ENCODE results near the gene TMPRSS4.

The TMPRSS4 gene

DNA sequence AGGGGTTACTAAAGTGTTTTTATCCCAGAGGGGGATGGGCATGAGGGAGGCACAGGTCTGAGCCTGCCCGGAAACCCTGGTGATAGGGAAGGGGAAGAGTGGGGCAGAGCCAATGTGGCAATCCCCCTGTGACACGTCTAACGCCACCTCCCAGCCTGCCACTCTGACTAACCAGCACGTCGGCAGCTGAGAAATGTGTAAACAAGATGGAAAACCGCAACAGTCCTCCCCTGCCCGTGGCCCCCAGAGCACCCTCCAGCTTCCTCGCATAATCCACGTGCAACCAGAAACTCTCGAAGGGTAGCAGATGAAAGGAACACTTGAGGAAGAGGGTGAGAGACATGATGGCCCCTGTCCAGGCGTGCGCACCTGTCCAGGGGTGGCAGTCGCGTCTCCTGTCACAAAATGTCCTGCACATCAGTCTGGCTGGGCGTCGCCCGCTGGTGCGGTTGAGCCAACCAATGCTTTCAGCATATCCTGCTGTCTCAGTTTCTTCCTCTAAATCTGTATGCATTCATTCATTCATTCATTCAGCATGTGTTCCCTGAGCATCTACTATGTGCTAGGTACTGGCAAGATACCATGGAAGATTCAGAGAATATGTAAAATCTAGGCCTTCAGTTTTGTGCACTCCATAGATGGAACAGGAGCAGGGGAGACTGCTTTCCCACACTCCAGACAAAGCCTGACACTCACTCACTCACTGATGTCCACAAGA, 4.5 kb downstream of the TMPRSS4 start:
- DNase-seq = no peak

DNA sequence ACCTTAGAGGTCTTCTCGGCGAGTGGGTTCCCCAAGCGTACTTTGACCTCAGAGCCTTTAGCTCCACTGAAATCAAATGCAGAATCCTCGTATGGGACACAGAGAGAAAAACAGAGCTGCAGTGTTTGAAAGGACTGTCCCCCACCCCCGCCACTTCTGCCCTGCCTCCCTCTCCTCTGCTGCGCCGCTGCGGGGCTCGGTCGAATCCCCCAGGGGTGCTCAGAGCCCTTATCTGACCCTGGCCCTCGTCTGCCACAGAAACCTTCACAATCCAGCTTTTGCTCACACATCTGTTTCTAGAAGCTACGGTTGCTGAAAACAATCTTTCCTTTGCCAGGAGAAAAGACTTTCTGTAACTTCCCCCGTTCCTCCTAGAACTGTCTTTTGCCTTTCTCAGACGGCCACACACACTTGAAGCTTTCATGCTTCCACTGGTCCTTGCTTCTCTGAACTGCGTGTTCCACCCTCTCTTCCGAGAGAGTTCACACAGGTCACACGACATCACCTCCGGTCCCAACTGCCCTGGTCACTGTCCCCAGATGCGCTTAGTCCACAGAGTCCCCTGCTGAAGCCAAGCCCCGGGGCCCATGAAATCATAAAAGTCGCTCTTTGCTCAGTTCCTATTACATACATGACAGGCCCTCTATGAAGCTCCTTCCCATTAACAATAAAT, 6.1 kb downstream of the TMPRSS4 start:
- DNase-seq = no peak

DNA sequence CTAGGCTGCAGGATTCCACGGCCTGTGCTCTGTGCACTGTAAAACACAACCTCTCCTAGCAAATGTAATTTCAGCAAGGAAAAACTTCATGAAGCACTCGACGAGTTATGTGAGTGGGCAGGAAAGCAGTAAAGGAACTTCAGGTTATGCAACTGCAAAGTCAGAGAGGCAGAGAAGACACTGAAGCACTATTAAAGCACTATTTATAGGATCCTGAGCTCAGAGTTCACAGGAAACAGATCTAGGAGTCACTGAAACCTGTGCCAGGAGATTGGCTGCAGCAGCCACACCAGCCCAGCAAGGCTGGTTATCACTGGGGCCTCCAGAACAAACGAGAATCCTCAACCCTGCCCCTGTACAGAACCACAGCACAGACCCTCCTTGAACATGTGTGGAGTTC, 7.4 kb downstream of the TMPRSS4 start:
- no peak for DNase-seq

DNA sequence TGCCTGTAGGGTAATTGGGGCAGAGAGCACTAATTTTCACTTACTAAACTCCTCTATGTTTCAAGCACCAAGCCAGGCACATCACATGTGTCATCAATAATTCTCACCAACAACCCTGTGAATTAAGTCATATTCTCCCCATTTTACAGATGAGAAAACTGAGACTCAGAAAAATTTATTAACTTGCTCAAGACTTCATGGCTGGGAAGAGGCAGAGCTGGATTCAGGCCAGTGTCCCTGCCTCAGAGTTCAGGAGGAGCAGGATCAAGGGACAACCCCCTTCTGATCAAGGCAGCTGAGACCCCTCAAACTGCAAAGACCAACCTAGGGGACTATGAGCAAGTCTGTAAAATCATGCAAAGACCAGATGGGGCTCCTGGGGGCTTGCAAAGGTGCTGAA, 7.8 kb downstream of the TMPRSS4 start:
- no peak for DNase-seq

DNA sequence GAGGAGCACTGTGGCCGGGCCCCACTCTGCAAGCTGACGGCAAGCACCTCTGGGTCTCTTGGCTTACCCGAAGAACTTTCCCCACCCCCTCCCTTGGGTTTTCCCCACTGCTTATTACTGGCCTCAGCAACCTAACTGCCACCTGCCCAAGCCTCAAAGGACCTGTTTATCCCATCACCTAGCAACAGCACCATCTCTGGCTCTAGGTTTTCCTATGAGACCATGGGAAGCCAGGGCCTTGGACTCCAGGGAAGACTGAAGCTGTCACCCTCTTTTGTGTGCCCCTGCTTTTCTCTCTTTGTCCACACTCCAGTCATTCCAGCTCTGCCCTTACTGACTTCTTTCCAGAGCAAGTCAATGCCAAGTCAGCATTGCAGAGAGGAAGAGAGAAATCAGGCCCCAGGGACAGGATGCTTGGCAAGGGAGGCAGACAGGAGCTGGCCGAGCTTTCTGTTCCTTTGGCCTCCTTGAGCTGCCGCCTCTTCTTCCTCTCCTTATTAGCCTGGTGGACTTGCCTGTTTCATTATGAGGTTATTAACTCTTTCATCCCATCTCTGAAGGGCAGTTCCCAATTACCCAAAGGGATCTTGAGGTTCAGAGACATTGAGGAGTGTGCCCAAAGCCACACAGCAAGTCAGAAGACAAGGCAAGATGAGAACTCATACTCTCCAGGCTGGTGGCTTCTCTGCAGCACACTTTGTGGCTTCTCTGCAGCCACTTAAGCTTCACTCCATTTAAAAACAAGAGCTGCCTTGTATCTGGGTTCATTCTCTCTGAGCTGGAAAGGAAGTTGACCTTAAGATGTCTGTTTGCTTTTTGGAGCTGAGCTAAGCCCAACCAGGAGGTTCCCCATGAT, 10.3 kb downstream of the TMPRSS4 start, which contains the start of gene SMIM35:
Gene SMIM35 (minus strand): TSS at position 51 of the 856 bp plus-strand sequence. CDS start 206 bp downstream, outside the sequence.
- DNase-seq = no peak

DNA sequence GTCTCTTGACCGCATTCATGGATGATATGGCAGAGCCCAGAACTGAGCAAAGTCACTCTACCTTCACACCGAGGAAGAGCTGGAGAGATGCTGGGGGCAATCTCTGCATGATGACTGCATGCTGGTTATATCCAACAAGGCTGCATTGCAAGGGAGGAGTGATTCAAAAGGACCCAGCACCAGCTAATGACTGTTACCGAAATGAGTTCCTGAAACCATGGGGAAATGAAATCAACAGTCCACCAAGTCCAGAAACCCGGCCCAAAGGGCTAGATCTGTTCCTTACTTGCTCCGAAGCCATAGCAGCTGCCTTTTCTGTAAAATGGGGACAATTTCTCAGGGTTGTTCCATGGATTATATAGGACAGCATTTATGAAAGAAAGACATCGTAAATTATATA, 11.1 kb downstream of the TMPRSS4 start:
- no peak for DNase-seq

DNA sequence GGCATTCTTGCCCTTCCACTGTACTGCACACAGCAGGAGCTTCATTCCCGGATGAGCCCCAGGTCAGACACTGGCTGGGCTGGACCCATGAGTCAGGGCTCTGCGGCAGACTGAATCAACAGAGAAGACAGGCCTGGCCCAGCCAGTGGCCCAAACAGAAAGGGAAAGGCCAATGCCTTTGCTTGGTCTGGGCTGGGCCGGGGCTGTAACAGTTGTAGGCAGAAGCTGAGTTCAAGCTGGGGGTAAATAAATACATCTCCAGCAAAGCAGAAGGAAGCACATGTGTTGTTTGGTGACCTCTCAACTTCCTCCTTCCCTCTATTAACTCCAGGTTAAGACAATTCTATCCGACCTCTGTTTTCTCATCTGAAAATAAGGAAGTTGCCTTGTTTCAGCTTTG, 11.7 kb downstream of the TMPRSS4 start:
- DNase-seq = no peak

DNA sequence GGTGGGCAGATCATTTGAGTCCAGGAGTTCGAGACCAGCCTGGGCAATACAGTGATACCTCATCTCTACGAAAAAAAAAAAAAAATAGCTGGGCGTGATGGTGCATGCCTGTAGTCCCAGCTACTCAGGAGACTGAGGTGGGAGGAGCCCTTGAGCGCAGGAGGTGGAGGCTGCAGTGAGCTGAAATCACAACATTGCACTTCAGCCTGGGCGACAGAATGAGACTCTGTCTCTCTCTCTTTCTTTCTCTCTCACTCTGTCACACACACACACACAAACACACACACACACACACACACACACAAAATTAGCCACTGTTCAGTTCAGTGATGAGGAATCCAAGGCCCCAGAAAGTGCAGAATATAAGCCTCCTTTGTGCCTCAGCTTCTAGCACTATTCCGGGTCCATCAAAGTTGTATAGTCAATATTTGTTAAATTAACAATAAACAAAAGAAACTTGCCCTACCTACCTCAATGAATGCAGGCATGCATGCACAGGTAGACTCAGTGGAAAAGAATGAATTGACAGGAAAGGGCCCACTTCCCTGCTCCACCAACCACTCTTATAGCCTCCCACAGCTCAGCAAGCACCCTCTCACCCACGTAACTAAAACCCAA, 13.8 kb downstream of the TMPRSS4 start:
- DNase-seq = no peak

DNA sequence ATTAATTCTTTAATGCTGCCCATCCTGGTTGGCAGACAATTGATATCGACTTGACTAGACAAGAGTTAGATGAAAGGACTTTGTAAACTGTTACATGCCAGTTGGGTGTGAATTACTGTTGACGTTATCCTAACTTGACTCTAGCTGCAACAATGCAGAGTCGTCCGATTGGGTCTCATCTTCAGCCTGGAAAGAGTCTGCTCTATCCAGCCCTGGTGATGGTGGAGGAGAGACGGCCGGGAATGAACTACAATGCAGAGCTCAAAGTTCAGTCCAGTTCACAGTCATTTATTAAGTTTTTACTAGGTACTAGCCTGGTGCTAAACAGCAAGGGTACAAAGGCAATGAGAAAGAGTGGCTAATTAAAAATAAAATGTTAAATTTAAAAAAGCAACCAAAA, 14.8 kb downstream of the TMPRSS4 start:
- DNase-seq = no peak

DNA sequence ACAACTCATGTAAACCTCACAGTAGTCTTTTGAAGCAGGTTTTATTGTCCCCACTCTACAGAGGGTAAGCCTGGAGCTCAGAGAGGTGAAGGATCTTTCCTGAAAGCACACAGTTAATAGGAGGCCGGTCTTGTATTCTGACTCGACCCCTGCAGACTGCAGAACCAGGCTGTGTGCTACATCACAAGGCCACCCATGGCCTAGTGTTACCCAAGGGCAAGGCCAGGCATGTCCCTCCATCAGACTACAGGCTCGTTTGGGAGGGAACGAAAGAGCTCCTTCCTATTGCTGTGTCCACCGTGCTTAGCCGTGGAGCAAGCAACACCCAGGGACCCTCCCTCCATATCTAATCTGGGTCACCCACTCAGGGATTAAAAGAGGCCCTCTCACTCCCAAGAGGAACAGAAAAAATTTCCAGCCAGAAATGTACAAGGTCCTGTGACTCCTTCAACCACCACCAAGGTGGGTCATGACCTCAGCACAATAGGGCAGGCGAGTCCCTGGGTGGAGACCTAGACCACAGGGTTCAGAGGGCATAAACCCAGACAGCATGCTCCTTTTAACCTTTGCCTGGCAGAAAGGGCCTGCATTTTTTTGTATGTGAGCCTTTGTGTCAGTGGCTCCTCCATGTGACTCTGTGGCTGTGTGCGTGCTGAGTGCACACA, 16.2 kb downstream of the TMPRSS4 start:
- DNase-seq = no peak

DNA sequence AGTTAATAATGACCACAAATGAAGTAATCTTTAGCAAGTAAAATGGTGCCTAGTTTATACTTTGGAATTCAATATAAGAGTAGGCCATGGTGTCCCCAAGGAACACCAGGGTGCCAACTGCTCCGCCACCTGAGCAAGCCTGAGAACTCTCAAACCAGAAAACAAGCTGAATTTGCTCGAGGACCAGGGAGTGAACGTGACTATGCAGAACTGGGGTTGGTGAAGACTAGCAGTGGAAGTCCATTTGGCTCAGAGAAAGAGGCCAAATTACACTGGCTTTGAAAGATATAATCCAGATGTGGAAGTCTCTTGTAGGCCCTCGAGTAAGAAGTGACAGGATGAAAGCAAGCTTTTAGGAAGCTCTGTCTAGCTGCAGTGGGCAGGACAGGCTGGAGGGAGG, 18.6 kb downstream of the TMPRSS4 start:
- no peak for DNase-seq

DNA sequence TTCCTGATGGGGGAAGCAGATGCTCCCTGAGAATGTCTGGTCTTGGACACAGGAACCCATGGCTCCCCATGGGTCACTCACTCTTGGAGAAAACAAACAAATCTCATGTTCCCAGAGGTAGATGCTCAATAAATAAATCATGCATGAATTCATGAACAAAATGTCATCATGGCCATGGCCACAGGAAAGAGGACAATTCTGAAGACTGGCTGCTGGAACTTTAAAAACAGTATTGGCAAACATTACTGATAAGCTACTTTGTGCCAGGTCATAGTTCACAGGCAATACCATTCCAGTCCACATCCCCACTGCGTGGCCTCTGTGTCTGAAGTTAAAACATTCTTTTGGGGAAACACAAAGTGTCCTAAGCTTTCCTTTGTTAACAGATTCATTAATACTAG, 19.1 kb downstream of the TMPRSS4 start:
- DNase-seq = no peak

DNA sequence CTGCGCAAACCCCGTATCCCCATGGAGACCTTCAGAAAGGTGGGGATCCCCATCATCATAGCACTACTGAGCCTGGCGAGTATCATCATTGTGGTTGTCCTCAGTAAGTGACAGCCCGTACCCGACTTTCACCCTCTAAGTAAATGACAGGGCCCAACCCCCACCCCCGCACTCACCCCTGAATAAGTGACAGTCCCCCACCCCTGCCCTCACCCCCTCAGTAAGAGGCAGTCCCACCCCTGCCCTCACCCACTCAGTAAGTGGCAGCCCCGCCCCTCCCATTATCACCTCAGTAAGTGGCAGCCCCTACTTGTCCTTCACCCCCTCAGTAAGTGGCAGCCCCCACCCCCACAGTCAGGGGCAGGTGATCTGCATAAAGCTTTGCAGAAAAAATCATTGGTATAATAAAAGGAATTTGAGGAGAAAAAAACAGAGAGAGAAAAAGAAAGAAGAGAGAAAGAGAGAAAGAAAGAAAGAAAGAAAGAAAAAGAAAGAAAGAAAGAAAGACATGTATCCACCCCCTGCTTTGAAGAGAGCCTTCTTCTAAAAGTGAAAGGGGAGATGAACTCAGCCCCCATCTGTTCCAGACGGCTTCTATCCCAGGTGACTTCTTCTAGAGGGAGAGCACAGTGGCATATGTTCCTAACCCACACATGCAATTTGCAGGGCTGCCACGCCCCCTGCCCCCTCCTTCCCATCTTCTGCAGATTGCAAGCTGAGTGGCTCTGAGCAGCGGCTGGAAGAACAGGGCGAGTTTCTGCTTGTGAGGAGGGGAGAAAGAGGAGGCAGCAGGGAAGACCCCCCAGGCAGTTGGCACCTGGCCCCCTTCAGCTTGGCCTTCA, 22.3 kb downstream of the TMPRSS4 start:
- no peak for DNase-seq

DNA sequence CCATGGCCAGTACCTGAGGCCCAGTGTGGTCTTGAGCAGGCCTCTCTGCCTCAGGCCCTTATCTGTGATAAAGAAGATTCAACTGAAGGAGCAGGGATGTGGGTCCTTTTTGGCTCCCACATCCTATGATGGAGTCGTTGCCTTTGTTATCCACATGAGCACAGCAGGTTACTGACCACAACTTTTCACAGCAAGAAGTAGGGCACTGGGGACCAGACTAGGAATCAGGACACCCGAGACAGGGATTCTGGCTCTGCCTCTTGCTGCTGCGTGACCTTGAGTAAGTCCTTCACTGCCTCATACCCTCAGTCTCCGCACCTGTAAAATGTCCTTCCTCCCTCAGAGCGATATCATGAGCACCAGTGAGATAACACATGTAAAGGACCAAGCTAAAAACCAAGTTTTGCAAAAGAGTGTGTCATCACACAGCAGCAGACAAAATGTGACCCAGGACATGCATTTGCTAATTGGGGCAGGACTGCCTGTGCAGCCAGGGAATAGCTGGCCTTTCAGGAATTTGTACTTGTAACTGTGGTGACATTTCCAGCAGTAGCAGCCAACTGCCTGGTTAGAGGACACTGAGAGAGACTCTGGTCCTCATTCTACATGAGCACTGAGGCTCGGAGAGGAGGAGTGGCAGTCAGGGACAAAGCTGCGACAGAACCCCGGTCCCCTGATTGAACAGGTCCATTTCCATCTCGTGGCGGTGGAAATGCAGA, 23.1 kb downstream of the TMPRSS4 start:
- DNase-seq = no peak

DNA sequence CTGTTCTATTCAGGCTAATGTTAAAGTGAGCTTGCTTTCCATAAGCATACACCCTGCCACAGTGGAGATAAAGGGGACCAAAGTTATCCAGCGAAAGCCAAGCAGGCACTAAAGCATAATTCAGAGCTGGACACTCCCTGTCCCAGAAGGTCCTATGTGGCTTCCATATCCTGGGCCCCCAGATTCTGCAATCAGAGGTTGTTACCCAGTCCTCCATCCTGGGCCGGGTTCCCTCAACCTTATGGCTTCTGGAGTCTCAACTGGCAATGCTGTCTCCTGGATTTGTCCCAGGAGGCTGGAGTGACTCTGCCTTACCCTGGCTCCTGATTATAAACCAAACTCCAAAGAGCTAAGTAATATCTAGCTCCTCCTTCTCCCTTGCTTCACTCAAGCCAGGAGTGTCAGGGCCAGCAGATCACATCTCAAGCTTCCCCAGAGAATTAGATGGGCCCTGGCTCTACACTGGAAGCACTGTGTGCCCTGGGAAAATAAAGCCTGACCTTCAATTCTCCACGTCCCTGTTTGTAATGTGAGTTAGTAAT, 23.9 kb downstream of the TMPRSS4 start:
- no peak for DNase-seq

DNA sequence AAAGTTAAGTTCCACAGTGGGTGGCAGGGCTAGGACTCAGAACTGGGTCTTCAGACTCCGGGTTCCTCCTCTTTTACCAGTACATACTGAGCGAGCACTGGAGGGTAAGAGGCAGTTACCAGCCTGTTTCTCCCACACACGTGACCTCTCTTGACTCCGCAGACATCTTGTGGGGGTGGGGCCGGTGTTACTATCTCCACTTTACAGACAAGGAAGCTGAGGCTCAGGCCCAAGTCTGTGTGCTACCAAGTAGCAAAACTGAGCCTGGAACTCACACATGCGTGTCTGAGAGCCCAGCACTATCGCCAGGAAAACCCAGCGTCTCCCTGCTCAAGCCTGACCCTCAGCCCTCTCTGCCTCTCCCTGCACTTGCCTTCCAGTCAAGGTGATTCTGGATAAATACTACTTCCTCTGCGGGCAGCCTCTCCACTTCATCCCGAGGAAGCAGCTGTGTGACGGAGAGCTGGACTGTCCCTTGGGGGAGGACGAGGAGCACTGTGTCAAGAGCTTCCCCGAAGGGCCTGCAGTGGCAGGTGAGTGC, 25.9 kb downstream of the TMPRSS4 start:
- DNase-seq = no peak

DNA sequence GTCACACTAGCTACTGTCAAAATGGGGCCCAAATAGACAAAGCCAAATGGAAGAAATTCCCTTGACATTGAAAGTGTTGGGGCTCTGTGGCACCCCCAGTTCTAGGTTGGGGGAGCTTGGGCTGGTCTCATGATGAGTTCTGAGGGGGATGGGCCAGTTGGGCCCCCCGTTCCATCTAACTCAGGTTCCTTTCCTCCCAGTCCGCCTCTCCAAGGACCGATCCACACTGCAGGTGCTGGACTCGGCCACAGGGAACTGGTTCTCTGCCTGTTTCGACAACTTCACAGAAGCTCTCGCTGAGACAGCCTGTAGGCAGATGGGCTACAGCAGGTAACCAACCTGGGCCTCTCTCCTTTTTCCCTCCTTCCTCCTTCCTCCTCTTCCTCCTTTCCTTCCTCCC, 27.6 kb downstream of the TMPRSS4 start:
- DNase-seq = no peak

DNA sequence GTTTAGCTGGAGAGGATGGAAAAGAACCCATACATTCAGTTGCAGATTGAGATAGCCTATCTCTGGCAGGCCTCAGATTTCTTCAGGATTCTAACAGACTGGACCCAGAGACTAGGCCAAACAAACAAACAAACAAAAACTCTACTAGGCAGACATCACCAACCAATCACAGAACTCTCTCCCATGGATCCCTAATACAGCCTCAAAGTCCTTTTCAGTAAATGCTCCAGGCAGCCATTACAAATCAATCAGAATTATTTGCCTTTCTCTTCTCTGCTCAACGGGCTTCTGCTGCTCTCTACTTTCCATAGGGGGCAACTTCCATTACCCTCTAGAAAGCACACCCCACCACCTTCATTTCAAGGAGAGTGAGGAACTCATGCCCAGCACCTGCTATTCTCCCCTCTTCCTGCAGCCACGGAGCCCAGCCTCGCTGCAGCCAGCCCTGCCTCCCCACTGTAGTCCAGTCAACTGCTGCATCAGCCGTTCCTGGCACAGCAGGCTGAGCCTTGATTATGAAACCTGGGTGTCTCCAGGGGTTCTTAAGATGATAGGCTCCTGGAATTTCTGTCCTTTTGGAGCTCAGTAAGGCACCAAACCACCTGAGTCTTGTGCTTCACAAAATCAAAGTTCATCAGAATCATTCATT, 28.9 kb downstream of the TMPRSS4 start:
- DNase-seq = no peak

DNA sequence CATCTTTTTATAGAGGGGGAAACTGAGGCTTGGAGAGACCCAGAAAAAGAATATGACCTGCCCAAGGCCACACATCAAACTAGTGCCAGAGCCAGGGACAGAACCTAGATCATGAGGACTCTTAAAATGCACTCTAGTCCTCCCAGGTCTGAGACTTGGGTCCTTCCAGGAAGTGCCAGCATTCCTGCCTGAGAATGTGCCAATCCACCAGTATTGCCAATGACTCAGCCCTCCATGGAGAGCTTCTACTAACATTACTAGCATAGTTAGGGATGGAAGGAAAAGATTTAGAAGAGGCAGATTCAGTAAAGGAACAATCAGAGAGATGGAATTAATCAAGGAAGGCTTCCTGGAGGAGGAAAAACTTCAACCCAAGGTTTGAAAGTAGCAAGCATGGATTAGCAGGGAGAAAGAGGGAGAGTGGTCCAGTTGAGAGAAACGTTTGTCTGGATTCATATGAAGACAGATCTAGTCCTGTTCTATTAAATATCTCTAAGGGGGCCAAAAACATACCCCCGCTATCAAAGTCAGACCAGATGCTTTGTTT, 30.0 kb downstream of the TMPRSS4 start:
- DNase-seq = no peak

DNA sequence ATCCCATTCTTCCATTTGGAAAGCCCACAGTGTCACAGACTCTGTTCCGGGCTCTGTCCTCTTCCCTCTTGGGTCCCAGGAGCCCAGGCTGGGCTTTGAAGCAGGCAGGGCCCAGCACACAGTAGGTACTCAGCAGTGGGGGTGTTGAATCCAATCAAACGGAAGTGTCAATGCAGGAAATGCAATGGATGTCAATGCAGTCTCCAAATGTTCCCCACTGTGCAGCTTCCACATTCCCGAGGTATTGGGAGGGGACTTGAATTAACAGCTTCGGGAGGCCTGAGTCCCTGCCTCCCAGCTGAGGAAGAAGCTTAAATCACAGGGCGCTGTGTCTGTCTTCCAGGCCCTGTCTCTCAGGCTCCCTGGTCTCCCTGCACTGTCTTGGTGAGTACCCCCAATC, 31.6 kb downstream of the TMPRSS4 start:
- DNase-seq = no peak

Data from amniotic stem cell (primary cell).